DND-41 (cell line): ENCODE data around the gene ITGAE.
A peak's percentile ranks its signal among the peaks of the same experiment; 100 is the strongest.

Source experiments
- ATAC-seq: fragments of 200-7000 bp; cut with Tn5 transposase; 3 replicates; pipeline ENCODE4 v1.9.1; 2021; ENCODE audit warnings: low read depth; ENCODE audit not compliant: insufficient read depth
- DNase-seq: peaks from one replicate; pipeline ENCODE4 v3.0.0-alpha.2; 2020
- H2AFZ ChIP-seq: 2 replicates; pipeline ENCODE4 v1.6.0; 2012; ENCODE audit warnings: low read depth, low read length
- H3K27ac ChIP-seq: 2 replicates; pipeline ENCODE4 v1.5.1; 2012; ENCODE audit warnings: low read length, inconsistent platforms
- H3K27me3 ChIP-seq: fragments of 200-600 bp; sonication (generic); 2 replicates; pipeline ENCODE4 v1.6.0; 2012; ENCODE audit warnings: low read length, mild to moderate bottlenecking, inconsistent platforms; ENCODE audit not compliant: insufficient read depth, poor library complexity
- H3K36me3 ChIP-seq: 2 replicates; pipeline ENCODE4 v1.5.1; 2012; ENCODE audit warnings: low read length, inconsistent platforms; ENCODE audit not compliant: insufficient read depth
- H3K4me1 ChIP-seq: 2 replicates; pipeline ENCODE4 v1.5.1; 2012; ENCODE audit warnings: mild to moderate bottlenecking, low read length; ENCODE audit not compliant: insufficient read depth
- H3K4me2 ChIP-seq: 2 replicates; pipeline ENCODE4 v1.6.0; 2012; ENCODE audit warnings: mild to moderate bottlenecking, moderate library complexity, low read length, inconsistent platforms; ENCODE audit not compliant: insufficient read depth
- H3K4me3 ChIP-seq, 2 experiments: fragments of 200-600 bp in 1 of 2; shearing (Covaris generic) in 1 of 2; 2 replicates each; pipeline ENCODE4 v1.5.1; 2012 to 2016; ENCODE audit warnings: inconsistent platforms in 2 of 2, low read length in 2 of 2, mild to moderate bottlenecking in 2 of 2, low read depth in 1 of 2, moderate library complexity in 1 of 2
- H3K79me2 ChIP-seq: 2 replicates; pipeline ENCODE4 v1.6.0; 2012; ENCODE audit warnings: low read length, inconsistent platforms; ENCODE audit not compliant: insufficient read depth
- H3K9ac ChIP-seq: 2 replicates; pipeline ENCODE4 v1.6.0; 2012; ENCODE audit warnings: low read depth, mild to moderate bottlenecking, inconsistent platforms, low read length, moderate library complexity
- H3K9me3 ChIP-seq: 2 replicates; pipeline ENCODE4 v1.5.1; 2012; ENCODE audit warnings: low read length, moderate library complexity, mild to moderate bottlenecking, inconsistent platforms; ENCODE audit not compliant: insufficient read depth, severe bottlenecking
- H4K20me1 ChIP-seq: 2 replicates; pipeline ENCODE4 v1.6.0; 2012; ENCODE audit warnings: low read length; ENCODE audit not compliant: insufficient read depth
- CTCF ChIP-seq: IDR thresholded peaks from 2 replicates; pipeline ENCODE4 v1.5.1; 2012; ENCODE audit warnings: borderline replicate concordance, low read length, moderate library complexity, mild to moderate bottlenecking; ENCODE audit not compliant: poor library complexity, severe bottlenecking; ENCODE audit errors: extremely low read depth
- EZH2 ChIP-seq: IDR thresholded peaks from 3 replicates; pipeline ENCODE4 v1.6.1; 2012; ENCODE audit warnings: borderline replicate concordance, low read depth, mild to moderate bottlenecking, moderate library complexity, low read length, inconsistent platforms; ENCODE audit not compliant: severe bottlenecking

The ITGAE gene

GRCh38 chr17:3815925-3816324 lies 14.9 kb upstream of the ITGAE start:
- H3K4me2 ChIP-seq: no peak overlapping the region

GRCh38 chr17:3815122-3815521 lies 14.1 kb upstream of the ITGAE start:
- H3K4me2 ChIP-seq: no peak overlapping the region
- no peaks in the 10 kb centered on the region for H4K20me1 ChIP-seq
- H3K27me3 ChIP-seq: no peaks in the 10 kb centered on the region
- H3K36me3 ChIP-seq: peaks cover 97% of the 10 kb centered on the region
- H3K27ac ChIP-seq: no peak overlapping the region
- no peaks in the 10 kb centered on the region for H3K4me1 ChIP-seq
- no peaks in the 10 kb centered on the region for H3K9me3 ChIP-seq
- TF ChIP-seq EZH2: no peak
- TF ChIP-seq CTCF: no peak
- no peak overlapping the region for H3K9ac ChIP-seq
- H2AFZ ChIP-seq: no peak overlapping the region
- no peak for DNase-seq
- no peaks in the 10 kb centered on the region for H3K79me2 ChIP-seq
- no peak overlapping the region for H3K4me3 ChIP-seq
- no peak for ATAC-seq

More at GRCh38 chr17:3815925-3816324, 14.9 kb upstream of the ITGAE start:
- Histone ChIP-seq H3K9me3 (no peaks in the 10 kb centered on the region), H3K4me1 (no peaks in the 10 kb centered on the region), H2AFZ (no peak overlapping the region), H3K9ac (no peak overlapping the region), H3K79me2 (no peaks in the 10 kb centered on the region), H3K36me3 (peaks cover 97% of the 10 kb centered on the region), H3K27me3 (no peaks in the 10 kb centered on the region), H3K4me3 (no peak overlapping the region), H4K20me1 (no peaks in the 10 kb centered on the region), H3K27ac (no peak overlapping the region)
- TF ChIP-seq EZH2 (no peak), CTCF (peak; percentile 23)
- DNase-seq (no peak), ATAC-seq (no peak)

GRCh38 chr17:3814361-3814760 lies 13.4 kb upstream of the ITGAE start:
- Histone ChIP-seq H3K36me3 (peaks cover 94% of the 10 kb centered on the region), H3K4me2 (no peak overlapping the region), H3K27ac (no peak overlapping the region), H3K9ac (no peak overlapping the region), H4K20me1 (no peaks in the 10 kb centered on the region), H3K27me3 (no peaks in the 10 kb centered on the region), H3K79me2 (no peaks in the 10 kb centered on the region), H3K4me1 (no peaks in the 10 kb centered on the region), H3K4me3 (no peak overlapping the region), H3K9me3 (no peaks in the 10 kb centered on the region), H2AFZ (no peak overlapping the region)
- no peak for ATAC-seq
- DNase-seq: no peak
- TF ChIP-seq CTCF (no peak), EZH2 (no peak)

GRCh38 chr17:3813171-3813570 lies 12.2 kb upstream of the ITGAE start:
- no peak overlapping the region for H2AFZ ChIP-seq
- no peak for TF ChIP-seq EZH2
- no peak overlapping the region for H3K27ac ChIP-seq

More at GRCh38 chr17:3813171-3813570, 12.2 kb upstream of the ITGAE start:
- Histone ChIP-seq H3K4me2 (no peak overlapping the region), H3K9ac (no peak overlapping the region), H3K4me1 (no peaks in the 10 kb centered on the region), H3K79me2 (no peaks in the 10 kb centered on the region), H4K20me1 (no peaks in the 10 kb centered on the region), H3K4me3 (no peak overlapping the region), H3K9me3 (no peaks in the 10 kb centered on the region), H3K27me3 (no peaks in the 10 kb centered on the region), H3K36me3 (peaks cover 94% of the 10 kb centered on the region)
- ATAC-seq (no peak), DNase-seq (no peak)
